Skeletal muscle cell (primary cell): Measurements from ENCODE around the gene POLR1G.

ENCODE experiments used
- DNase-seq: peaks from one replicate; pipeline ENCODE4 v3.0.0-alpha.2; 2010; ENCODE audit warnings: low read depth
- H3K4me3 ChIP-seq: 2 replicates; pipeline ENCODE4 v1.5.1; 2011; ENCODE audit warnings: low read depth, mild to moderate bottlenecking, control low read depth, low read length, moderate library complexity

POLR1G gene, protein sequence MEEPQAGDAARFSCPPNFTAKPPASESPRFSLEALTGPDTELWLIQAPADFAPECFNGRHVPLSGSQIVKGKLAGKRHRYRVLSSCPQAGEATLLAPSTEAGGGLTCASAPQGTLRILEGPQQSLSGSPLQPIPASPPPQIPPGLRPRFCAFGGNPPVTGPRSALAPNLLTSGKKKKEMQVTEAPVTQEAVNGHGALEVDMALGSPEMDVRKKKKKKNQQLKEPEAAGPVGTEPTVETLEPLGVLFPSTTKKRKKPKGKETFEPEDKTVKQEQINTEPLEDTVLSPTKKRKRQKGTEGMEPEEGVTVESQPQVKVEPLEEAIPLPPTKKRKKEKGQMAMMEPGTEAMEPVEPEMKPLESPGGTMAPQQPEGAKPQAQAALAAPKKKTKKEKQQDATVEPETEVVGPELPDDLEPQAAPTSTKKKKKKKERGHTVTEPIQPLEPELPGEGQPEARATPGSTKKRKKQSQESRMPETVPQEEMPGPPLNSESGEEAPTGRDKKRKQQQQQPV

DNA sequence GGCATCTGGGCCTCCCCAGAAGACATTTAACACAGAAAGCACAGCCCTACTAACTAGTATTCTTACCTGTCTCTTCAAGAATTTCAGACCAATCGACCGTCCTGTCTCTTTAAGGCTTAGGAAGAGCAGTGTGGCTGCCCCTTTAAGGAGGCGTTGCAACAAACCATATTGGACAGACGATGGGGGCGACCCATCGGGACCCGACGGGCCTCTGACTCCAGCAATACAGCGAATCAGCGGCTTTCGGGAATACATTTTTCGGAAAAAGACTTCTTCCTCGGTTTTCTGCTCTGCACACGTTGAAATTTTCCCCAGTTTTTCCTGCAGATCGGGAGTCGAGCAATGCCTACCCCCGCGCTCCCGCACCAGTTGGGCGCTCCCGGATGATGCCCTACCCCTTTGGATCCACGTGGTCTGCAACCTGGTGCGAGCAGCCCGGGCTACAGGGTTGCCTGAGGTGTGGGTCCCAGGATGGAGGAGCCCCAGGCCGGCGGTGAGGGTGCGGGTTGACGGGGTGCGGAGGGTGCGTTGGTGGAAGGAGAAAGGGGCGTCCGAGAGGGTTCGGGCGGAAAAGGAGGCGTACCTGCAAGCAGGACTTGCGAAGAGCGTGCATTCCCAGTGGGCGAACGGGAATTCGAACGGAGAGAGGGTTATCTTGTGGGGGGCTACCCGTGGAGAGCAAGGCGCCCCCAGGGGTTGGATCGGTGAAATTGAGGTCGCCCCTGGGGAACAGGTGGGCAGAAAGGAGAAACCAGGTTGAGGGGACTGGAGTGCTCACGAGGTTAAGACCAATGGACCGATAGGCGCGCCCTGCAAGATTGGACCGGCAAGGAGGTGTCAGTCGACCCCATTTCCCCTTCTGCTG is at the start of gene POLR1G:
POLR1G (plus strand) TSS at position 419 of the 865 bp plus-strand sequence; CDS start at position 472, 53 bp downstream.
- no peak for DNase-seq
- H3K4me3 ChIP-seq, result peak within 1 kb of the TSS; percentile 97

DNA sequence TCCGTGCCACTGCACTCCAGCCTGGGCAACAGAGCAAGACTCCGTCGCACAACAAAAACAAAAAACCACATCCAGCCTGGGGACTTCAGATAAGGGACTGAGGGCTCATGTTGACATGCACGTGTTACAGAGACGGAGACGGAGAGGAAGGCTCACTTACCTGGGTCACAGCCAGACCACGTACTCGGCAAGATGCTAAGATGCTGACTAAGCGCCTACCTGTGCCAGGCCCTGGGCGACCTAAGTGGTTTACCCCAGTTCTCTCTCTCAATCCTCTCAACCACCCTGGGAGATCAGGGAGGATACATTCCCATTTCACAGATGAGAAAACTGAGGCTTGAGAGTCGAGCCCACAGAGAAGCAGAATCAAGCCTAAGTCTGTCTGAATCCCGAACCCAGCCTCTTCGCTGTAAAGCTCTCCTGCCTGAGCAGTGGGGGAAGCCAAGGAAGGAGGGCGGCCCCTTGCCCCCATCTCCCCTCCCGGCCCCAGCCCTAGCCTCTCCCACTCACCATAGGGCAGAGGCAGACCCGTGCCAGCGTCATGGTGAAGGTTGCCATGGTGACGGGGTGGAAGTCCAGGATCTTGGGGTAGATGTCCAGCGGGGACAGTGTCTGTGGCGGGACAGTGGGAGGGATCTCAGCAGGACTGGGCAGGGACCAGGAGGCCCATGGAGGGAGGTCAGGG is 49.5 kb upstream of the POLR1G start:
- DNase-seq, result no peak
- no peak overlapping the region for H3K4me3 ChIP-seq

DNA sequence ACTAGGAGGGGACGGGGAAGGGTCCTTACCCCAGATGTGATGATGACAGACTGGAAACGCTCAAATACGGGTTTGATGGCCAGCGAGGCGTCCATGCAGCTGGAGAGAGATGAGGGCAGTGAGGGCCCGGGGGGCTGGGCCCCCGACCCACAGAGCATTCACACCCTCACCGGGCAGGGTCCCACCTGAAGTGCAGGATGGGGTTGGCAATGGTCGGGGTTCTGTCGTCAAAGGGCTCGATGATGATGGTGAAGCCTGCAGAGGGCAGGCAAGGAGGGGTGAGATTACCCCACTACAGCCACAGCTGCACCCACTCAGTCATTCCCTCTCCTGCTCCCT is 49.0 kb upstream of the POLR1G start:
- no peak for DNase-seq
- no peak overlapping the region for H3K4me3 ChIP-seq

DNA sequence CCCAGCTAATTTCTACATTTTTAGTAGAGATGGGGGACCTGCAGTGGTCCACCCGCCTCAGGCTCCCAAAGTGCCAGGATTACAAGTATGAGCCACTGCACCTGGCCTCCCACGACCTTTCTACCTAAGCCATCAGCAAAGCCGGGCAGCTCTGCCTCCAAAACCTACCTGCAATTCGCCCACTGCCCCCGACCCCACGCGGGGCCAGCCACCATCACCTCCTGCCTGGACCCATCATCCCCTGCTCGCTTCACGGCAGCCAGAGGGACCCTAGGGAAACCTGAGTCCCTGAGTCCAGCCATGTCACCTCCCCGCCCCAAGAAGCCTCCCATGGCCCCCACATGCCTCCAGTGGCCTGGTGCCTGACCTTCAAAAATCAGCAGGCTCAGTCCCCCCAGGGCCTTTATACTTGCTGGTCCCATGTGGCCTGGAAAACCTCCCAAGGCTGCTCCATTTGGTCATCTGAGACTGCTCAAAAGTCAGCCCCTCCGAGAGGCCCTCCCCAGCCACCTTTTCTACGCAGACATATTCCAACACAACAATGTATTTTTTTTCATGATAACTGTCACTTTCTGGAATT is 48.1 kb upstream of the POLR1G start:
- DNase-seq, result no peak

DNA sequence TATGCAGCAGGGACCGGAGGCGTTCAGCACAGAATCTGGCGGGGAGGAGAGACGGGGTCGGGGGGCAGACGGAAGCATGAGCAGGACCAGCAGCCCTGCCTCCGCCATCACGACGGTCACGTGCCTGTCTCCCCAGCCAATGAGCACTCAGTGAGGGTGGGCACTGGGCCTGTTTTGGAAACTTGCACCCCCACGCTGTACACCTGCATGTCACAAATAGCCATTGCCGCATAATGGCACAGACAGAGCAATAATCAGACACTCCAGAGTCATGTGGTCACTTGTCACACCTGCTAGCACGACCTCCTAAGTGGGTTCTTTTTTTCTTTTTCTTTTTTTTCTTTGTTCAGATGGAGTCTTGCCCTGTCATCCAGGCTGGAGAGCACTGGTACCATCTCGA is 44.8 kb upstream of the POLR1G start:
- DNase-seq, result no peak
- H3K4me3 ChIP-seq, result no peak overlapping the region

More for the DNA sequence above, 48.1 kb upstream of the POLR1G start:
- no peak overlapping the region for H3K4me3 ChIP-seq

DNA sequence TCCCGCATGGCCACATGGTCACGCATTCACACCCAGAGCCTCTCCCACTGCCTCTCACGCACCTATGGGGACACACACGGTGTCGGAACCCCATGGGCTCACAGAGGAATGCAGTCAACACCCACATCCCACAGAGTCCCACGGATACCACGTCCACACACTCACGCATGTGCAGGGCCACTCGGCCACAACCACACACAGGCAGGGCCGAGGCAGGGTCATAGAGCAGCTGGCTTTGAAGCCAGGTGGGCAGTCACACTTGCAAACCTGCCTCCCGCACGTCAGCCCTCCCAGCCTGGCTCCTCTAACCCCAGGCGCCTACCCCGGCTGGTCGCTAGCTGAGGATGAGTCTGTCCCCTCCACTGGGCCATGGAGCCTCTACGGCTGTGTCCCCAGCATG is 44.2 kb upstream of the POLR1G start:
- DNase-seq, result no peak
- no peak overlapping the region for H3K4me3 ChIP-seq

DNA sequence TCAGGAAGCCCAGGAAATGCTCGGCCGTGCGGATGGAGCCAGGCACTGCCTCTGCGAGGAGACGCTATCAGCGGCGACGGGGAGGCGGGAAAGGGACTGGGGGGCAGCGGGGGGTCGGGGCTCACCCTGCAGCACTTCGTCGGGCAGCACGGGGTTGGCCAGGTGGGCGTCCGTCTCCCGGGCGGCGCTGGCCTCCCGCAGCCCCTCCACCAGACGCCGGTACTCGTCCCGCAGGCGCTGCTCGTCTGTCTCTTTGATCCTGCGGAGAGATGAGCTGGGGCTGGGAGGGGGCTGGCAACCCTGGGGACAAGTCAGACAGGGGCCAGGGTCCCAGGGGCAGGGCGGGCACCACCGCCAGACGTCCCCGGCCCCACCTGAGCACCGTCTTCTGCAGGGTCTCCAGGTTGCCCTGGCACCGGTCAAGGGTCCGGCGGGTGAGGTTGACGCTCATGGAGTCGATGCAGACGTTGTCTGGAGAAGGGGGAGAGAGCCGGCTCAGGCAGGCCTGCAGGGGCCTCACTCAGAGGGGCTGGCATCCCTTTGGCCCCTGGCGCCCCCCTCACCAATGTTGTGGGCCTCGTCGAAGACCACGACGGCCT is 42.5 kb upstream of the POLR1G start:
- no peak overlapping the region for H3K4me3 ChIP-seq
- no peak for DNase-seq

DNA sequence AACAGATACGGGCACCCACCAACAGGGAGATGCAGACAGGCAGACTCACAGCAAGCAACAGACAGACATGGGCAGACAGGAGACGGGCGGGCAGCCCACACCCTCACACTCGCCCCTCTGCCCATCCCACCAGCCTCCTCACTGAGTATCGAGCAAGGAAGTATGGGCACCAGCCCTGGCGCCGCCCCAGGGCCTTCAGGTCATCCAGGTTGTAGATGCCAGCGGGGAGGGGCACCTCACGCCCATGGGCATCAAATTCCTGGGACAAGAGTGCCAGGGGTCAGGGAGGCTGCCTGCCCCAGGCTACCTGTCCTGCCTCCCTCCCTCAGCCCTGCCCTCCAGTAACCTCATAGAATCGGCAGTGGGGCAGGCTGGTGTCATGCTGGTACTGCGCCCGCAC is 41.7 kb upstream of the POLR1G start:
- H3K4me3 ChIP-seq, result no peak overlapping the region
- DNase-seq, result no peak

DNA sequence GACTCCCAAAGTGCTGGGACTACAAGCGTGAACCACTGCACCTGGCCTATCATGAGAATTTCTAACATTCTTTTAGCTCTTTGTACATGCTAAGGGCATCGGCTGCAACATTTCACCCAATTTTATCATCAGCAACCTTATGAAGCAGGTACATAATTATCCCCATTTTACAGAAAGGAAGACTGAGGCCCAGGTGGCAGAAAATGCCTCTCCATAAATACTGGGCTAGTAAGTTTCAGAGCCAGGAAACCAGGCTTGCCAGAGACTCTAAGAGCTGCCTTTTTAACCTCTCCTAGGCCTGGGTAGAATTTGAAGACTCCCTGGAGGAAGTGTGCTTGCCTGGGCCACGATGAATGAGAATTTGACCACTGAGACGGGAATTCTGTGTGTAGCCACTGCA is 38.3 kb upstream of the POLR1G start:
- no peak for DNase-seq
- no peak overlapping the region for H3K4me3 ChIP-seq

DNA sequence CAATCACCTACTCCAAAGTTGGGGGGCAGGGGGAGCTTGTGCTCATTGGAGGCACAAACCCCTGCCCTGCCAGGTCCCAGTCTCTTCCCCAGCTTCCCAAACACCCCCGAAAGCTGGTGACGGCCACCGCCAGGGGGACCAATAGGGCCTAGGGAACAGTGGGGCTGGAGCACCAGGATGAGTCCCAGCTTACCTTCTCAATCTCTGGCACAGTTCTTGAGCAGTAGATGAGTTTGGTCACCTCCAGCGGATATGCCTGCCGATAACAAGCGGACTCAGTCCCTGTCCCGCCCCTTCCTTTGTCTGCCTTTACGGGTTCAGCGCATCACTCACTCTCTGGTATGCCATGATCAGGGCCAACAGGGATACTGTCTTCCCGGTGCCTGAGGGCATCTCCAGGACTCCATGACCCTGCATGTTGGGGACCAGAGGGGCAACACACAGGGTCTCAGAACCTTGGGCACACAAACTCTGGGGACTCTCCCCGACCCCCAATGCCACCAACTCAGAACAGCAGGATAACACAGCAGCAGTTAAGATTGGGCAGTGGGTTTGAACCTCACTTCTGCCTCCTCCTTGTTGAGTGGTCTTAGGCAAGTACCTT is 37.6 kb upstream of the POLR1G start:
- no peak for DNase-seq
- H3K4me3 ChIP-seq, result no peak overlapping the region

DNA sequence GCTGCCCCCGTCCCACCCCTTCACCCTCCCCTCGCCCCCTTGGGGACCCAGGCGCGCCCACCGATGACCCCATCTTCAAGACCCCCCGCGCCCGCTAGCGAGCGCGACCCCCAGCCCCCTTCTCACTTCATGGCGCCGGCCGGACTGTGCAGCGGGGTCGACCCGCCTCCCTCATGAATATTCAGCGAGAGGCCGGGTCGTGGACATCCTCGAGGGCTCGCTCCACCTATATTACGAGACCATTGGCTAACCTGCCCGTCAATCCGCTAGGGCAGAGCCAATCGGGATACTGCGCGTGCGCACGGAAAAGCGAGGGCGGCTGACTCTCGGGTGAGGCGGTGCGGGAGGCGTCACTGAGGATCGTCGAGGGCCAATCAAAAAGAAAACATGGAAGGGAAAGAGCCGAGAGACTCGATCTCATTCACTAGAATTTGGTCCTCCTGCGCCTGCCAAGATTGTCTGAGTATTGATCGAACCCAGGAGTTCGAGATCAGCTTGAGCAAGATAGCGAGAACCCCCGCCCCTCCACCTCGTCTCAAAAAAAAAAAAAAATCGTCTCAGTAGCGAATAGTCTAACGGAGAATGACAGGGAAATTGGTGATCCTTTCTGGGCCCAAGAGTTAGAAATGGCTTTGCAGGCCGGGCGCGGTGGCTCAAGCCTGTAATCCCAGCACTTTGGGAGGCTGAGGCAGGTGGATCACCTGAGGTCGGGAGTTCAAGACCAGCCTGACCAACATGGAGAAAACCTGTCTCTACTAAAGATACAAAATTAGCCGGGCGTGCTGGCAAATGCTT is 35.8 kb upstream of the POLR1G start, which contains the start of gene ERCC2:
ERCC2 (minus strand) TSS at position 164 of the 795 bp plus-strand sequence; CDS start at position 131, 33 bp downstream.
- peak; percentile 95 for DNase-seq
- peak within 1 kb of the TSS; percentile 77 for H3K4me3 ChIP-seq

DNA sequence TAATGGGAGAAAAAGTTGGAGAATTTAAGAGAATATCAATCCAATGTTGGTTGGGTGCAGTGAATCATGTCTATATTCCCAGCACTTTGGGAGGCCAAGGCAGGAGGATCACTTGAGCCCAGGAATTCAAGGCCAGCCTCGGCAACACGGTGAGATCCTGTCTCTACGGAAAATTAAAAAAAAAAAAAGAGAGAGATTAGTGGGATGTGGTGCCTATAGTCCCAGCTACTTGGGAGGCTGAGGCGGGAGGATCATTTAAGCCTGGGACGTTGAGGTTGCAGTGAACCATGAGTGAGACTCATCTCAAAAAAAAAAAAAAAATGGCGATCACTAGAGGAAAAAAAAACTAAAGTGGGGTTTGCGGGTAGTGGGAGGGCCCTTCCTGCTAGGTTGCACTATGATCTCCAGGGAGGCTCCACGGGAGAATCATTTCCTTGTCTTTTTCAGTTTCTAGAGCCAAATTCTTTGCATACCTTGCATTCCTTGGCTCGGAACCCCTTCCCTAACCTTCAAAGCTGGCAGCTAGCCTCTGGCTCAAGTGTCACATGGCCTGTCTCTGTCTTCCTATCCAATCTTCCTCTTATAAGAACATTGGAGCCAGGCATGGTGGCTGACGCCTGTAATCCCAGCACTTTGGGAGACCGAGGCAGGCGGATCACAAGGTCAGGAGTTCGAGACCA is 30.3 kb upstream of the POLR1G start:
- DNase-seq, result peak; percentile 75
- no peak overlapping the region for H3K4me3 ChIP-seq

DNA sequence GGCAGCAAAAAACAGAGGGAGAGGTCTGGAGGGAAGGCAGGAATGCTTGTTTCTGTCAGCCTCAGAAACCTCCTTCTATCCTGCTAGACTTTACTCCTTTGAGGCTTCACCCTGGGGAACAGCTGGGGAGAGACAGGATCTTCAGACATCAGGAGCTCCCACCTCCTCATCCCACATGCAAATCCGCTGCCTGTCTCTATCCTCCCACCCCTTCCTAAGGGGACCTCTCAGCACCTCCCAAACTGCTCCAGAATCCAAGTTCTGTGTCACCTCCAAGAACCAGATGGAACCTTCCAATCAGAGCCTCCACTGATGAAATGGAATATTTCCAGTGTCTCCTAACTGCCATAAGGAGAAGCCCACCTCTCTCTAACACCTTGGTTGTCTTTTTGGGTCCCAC is 26.3 kb upstream of the POLR1G start:
- H3K4me3 ChIP-seq, result no peak overlapping the region
- DNase-seq, result no peak

DNA sequence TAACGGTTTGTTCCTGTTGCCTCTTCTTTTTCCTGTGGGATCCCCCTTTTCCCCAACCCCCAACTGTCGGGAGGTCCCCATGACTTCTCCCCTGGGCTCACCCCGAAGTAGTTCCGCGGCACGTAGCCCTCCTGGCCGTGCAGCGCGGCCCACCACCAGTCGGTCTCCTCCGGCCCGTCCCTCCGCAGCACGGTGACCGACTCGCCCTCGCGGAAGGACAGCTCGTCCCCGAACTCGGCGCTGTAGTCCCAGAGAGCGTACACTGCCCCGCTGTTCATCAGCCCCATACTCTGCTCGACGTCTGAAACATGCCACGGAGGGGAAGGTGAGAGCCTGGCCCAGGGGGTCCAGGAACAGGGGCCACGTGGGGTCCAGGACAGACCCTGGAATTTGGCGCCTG is 24.0 kb upstream of the POLR1G start:
- H3K4me3 ChIP-seq, result no peak overlapping the region
- DNase-seq, result no peak

DNA sequence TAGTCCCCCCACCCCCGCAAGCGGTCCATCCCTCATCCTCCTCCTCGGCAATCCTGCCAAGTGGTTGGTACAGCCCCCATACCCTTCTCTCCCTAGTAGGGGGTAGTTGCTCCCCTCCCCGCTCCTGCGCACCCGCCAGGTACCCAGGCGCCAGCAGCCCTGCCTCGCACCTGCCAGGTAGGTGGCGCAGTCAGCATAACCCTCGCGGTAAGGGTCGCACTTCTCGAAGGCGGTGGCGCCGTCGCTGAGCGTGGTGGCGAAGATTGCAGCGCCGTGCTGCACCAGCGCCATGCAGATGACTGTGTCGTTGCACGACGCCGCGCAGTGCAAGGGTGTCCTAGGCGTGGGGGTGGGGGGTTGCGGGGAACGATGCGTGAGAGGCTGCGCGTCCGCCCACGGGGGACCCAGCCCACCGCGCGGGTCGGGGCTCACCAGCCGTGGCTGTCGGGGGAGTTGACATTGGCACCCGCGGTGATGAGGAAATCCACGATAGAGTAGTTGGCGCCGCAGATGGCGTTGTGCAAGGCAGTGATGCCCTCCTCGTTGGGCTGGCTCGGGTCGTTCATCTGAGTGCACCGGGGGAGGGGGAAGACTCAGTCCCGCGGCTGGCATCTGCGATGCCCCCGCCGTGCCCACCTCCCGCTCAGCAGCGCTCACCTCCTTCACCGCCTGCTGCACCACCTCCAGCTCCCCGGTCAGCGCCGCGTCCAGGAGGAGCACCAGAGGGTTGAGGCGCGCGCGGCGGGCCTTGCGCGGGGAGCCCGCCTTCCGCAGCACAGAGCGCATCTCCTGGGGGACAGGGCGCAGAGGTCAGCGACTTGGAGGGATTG is 20.8 kb upstream of the POLR1G start:
- no peak for DNase-seq
- no peak overlapping the region for H3K4me3 ChIP-seq

DNA sequence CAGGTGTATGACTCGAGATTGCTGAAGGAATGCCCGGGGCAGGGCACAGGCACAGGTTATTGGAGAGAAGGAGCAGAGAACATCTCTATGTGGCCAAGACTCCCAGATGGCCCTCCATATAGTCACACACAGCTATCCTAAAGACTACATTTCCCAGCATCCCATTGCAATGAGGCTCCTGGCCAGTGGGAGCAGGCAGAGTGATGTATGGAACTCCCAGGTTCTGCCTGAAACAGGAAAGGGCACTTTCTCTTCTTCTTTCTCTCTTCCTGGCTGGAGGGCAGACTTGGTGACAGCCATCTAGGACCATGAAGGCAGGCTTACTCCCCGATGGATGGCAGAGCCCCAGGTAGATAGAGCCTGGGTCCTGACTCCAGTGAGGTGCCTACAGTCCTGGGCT is 15.1 kb upstream of the POLR1G start:
- DNase-seq, result no peak
- H3K4me3 ChIP-seq, result no peak overlapping the region
